Retinal pigment epithelial cell (primary cell): ENCODE measurements around the gene EVL.

Experiments
- DNase-seq: peaks from one replicate; pipeline ENCODE4 v3.0.0-alpha.2; 2010; ENCODE audit warnings: low read depth
- H3K4me3 ChIP-seq: 2 replicates; pipeline ENCODE4 v1.5.1; 2011; ENCODE audit warnings: mild to moderate bottlenecking, low read length, control low read depth, moderate library complexity
- CTCF ChIP-seq: conservative IDR thresholded peaks from 2 replicates; pipeline ENCODE4 v1.5.1; 2011; ENCODE audit warnings: low read depth, low read length, control low read depth, inconsistent platforms

Gene EVL

GRCh38 chr14:100093319-100093718 is 28.1 kb downstream of the EVL start:
- TF ChIP-seq CTCF, result no peak
- no peak for DNase-seq
- no peak overlapping the region for H3K4me3 ChIP-seq

GRCh38 chr14:100096656-100097055 is 31.4 kb downstream of the EVL start:
- no peak for TF ChIP-seq CTCF
- H3K4me3 ChIP-seq, result no peak overlapping the region

GRCh38 chr14:100098171-100098570 is 32.9 kb downstream of the EVL start:
- no peak for TF ChIP-seq CTCF
- no peak overlapping the region for H3K4me3 ChIP-seq
- DNase-seq, result no peak

More at GRCh38 chr14:100096656-100097055, 31.4 kb downstream of the EVL start:
- no peak for DNase-seq

GRCh38 chr14:100100032-100100703 is 34.9 kb downstream of the EVL start:
- TF ChIP-seq CTCF, result no peak
- DNase-seq, result no peak
- H3K4me3 ChIP-seq, result no peak overlapping the region

- no peak overlapping the region for H3K4me3 ChIP-seq
- TF ChIP-seq CTCF, result no peak
- DNase-seq, result no peak
Observed at GRCh38 chr14:100102156-100102785, 37.0 kb downstream of the EVL start.

GRCh38 chr14:100103250-100104005 is 38.2 kb downstream of the EVL start:
- no peak for TF ChIP-seq CTCF
- no peak overlapping the region for H3K4me3 ChIP-seq
- DNase-seq, result no peak

GRCh38 chr14:100104006-100104352 is 38.8 kb downstream of the EVL start:
- H3K4me3 ChIP-seq, result no peak overlapping the region
- no peak for DNase-seq
- TF ChIP-seq CTCF, result no peak
